Pancreas (tissue), 10 donors: ENCODE measurements around the gene SLC35G4. TPM values are rescaled to one million over a fixed set of nuclear protein-coding genes. Genes with fewer than 3 reads are reported as not detected.
"Not testable (repeated sequence)": the region's sequence is repeated elsewhere in the genome, so short reads cannot be mapped to it uniquely, and the experiment has no call there.

Source experiments
- ATAC-seq, 4 donors: fragments of 200-7000 bp; cut with Tn5 transposase; one replicate each; pipeline versions ENCODE4 v1.8.0 to v1.9.1; 2020; ENCODE audit warnings: mild to moderate bottlenecking in 4 of 4, moderate library complexity in 4 of 4
- DNase-seq, 6 donors: peaks; one replicate each; pipeline ENCODE4 v3.0.0-alpha.2; 2020
- FAIRE-seq: peaks from 2 replicates; lab custom pipeline; 2012; peaks lifted over from hg19 to GRCh38; lab: Jason Lieb, UNC
- H3K27ac ChIP-seq, 4 donors: fragments of 200-600 bp; sonication (generic); 1 replicate in 3 of 4; 2 replicates in 1 of 4; pipeline versions ENCODE4 v1.5.0 to v1.8.0; 2020
- H3K27me3 ChIP-seq, 4 donors: fragments of 200-600 bp; one replicate each; pipeline ENCODE4 v1.8.0; 2021
- H3K36me3 ChIP-seq, 3 donors: fragments of 200-600 bp; sonication (generic) in 1 of 3; one replicate each; pipeline versions ENCODE4 v1.5.0 to v1.8.0; 2020 to 2021
- H3K4me1 ChIP-seq, 3 donors: fragments of 200-600 bp; one replicate each; pipeline ENCODE4 v1.8.0; 2021
- H3K4me3 ChIP-seq, 4 donors: fragments of 200-600 bp; sonication (generic) in 2 of 4; one replicate each; pipeline versions ENCODE4 v1.5.0 to v1.8.0; 2020 to 2021
- H3K9me3 ChIP-seq, 4 donors: fragments of 200-600 bp; one replicate each; pipeline ENCODE4 v1.8.0; 2021
- CTCF ChIP-seq, 4 donors: fragments of 200-600 bp; sonication (generic) in 3 of 4; IDR thresholded peaks; one replicate each; pipeline versions ENCODE4 v1.5.0 to v1.8.0; 2021; ENCODE audit warnings: antibody characterized with exemption in 4 of 4
- WGBS, 2 donors: extraction: QIAGEN DNeasy Blood & Tissue Kit; methylation state at CpG; one replicate each; pipeline ENCODE4 v1.1.7; 2013; 5-methylcytosine and 5-hydroxymethylcytosine counted together
- intact Hi-C, 3 donors: fragments of 100-400 bp; cut with DNase I; formaldehyde crosslinking; loops; one replicate each; pipeline versions ENCODE4 v1.11.1 to v1.14.2; 2022
- polyA plus RNA-seq, 2 donors: library from polyadenylated mRNA; stranded (reverse); fragments of 200-250 nt; gene quantifications; one replicate each; pipeline ENCODE4 v1.2.3, GENCODE V29; 2013
- total RNA-seq, 6 donors: library from RNA; stranded (reverse); fragmentation: NEBNext Ultra II Directional in 4 of 6; extraction: Animal tissue kit (Norgen Biotek cat#: 25700) in 4 of 6; gene quantifications; one replicate each; pipeline versions ENCODE4 v1.2.1 to v1.2.4, GENCODE V29; 2021 to 2023
- donor health status: healthy with polysubstance abuse.
- donor health status: DM: no; HTN: no; CAD: no; lungs with moderate emphysema.
- donor health status: DM: no; HTN: no; CAD: no.
- donor health status: control.
- donor health status: control.
- donor health status: Bipolar disorder and iron deficiency.
- donor health status: DM: yes; HTN: yes; CAD: no.
- donor health status: DM: no; HTN: no; CAD: no.
- donor health status: DM: no; HTN: no; CAD: no.
- donor health status: DM: yes; HTN: yes; CAD: no.

Gene SLC35G4
- total RNA-seq, result not detected
- not detected for polyA plus RNA-seq

- H3K9me3 ChIP-seq, H3K27ac ChIP-seq, H3K4me1 ChIP-seq, FAIRE-seq, ATAC-seq, H3K4me3 ChIP-seq, H3K36me3 ChIP-seq, DNase-seq, intact Hi-C loops, H3K27me3 ChIP-seq: not testable (repeated sequence)
- WGBS, 2 donors, result 62 to 78% methylated on average over 4 to 8 of the region's 9 CpGs
Measured at GRCh38 chr18:11609488-11609887, at the start of gene SLC35G4. SLC35G4 (plus strand) TSS chr18:11609596; CDS start chr18:11609596, 0 bp downstream.

GRCh38 chr18:11561293-11561692 lies 48.1 kb upstream of the SLC35G4 start:
- 37 to 38% methylated on average over 4 of the region's 4 CpGs for WGBS, 2 donors
- intact Hi-C loops, result no loop called here
- Histone ChIP-seq H3K27ac (no peak overlapping the region), H3K9me3 (no peaks in the 10 kb centered on the region), H3K4me3 (no peak overlapping the region), H3K4me1 (no peaks in the 10 kb centered on the region), H3K27me3 (no peaks in the 10 kb centered on the region), H3K36me3 (no peaks in the 10 kb centered on the region)
- FAIRE-seq (no peak), ATAC-seq (no peak), DNase-seq (no peak)
- TF ChIP-seq CTCF (IDR thresholded peaks at IDR 0.05), result no peak

GRCh38 chr18:11565716-11566115 lies 43.7 kb upstream of the SLC35G4 start:
- no peaks in the 10 kb centered on the region for H3K36me3 ChIP-seq
- WGBS, 2 donors, result 71 to 80% methylated on average over 5 of the region's 5 CpGs
- no peaks in the 10 kb centered on the region for H3K9me3 ChIP-seq
- TF ChIP-seq CTCF (IDR thresholded peaks at IDR 0.05), result no peak
- H3K4me1 ChIP-seq, result no peaks in the 10 kb centered on the region
- no peak overlapping the region for H3K4me3 ChIP-seq
- FAIRE-seq, result no peak
- no peak for DNase-seq
- ATAC-seq, result no peak
- intact Hi-C loops, result no loop called here
- H3K27me3 ChIP-seq, result no peaks in the 10 kb centered on the region
- H3K27ac ChIP-seq, result no peak overlapping the region

GRCh38 chr18:11566236-11566965 lies 43.0 kb upstream of the SLC35G4 start:
- H3K27me3 ChIP-seq, result no peaks in the 10 kb centered on the region
- no peak overlapping the region for H3K27ac ChIP-seq
- H3K9me3 ChIP-seq, result no peaks in the 10 kb centered on the region
- no peak for TF ChIP-seq CTCF (IDR thresholded peaks at IDR 0.05)
- no peak for ATAC-seq
- intact Hi-C loops, result no loop called here
- no peak for DNase-seq
- 48 to 64% methylated on average over 5 of the region's 5 CpGs for WGBS, 2 donors
- FAIRE-seq, result no peak
- H3K4me3 ChIP-seq, result no peak overlapping the region
- no peaks in the 10 kb centered on the region for H3K4me1 ChIP-seq
- H3K36me3 ChIP-seq, result no peaks in the 10 kb centered on the region

- DNase-seq, result no peak
- Histone ChIP-seq H3K36me3 (no peaks in the 10 kb centered on the region), H3K27me3 (no peaks in the 10 kb centered on the region), H3K27ac (no peak overlapping the region), H3K4me3 (no peak overlapping the region), H3K4me1 (no peaks in the 10 kb centered on the region), H3K9me3 (no peaks in the 10 kb centered on the region)
- ATAC-seq, result no peak
- 42 to 54% methylated on average over 7 of the region's 7 CpGs for WGBS, 2 donors
- FAIRE-seq, result no peak
- no peak for TF ChIP-seq CTCF (IDR thresholded peaks at IDR 0.05)
- intact Hi-C loops, result no loop called here
Measured at GRCh38 chr18:11567396-11567795, 42.0 kb upstream of the SLC35G4 start.
